Measurements from ENCODE around the gene FRMD4B.

GRCh38 chr3:69319652-69320051 is 66.2 kb downstream of the FRMD4B start:
- TF ChIP-seq EZH2 (IDR thresholded peaks at IDR 0.05; ENCODE audit: borderline replicate concordance, low read length) (no peak), CTCF (IDR thresholded peaks at IDR 0.05; ENCODE audit: low read length) (no peak)

Data from OCI-LY1 (cell line).